Measurements from ENCODE around the gene KIFAP3. TPM values are rescaled to one million over a fixed set of nuclear protein-coding genes. Genes with fewer than 3 reads are reported as not detected.

KIFAP3 gene
- total RNA-seq, 1 experiment from 2014 or later = 14.5 TPM

- no peaks in the 10 kb centered on the region for H3K4me1 ChIP-seq (replicated peaks)
- H3K9me3 ChIP-seq (replicated peaks) = no peaks in the 10 kb centered on the region
- H3K4me3 ChIP-seq = no peak overlapping the region
- DNase-seq (ENCODE audit: low read depth in 1 of 2, low spot score in 2 of 2) = no peak
- no peaks in the 10 kb centered on the region for H3K27me3 ChIP-seq (replicated peaks)
- H3K36me3 ChIP-seq = no peaks in the 10 kb centered on the region
- no peak overlapping the region for H3K27ac ChIP-seq
These were observed 160.0 kb downstream of the KIFAP3 start for GRCh38 chr1:169914531-169914930.

DNA sequence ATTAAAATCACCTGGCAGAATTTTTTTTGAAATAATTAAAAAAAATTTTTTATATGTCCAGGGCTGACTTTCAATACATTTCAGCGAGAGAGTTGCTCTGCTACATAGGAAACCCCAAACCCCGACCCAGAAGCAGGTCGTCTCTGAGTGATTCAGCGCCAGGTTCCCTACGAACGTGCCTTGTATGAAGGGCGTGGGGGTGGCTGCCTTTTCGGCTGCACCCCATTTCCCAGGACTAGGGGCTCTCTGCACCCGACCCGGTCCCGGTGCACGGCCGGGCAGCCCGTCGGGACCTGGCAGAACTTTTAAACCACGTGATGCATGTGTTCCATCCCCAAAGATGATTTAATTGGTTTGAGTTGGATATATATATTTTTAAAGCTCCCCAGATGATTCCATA lies 165.0 kb downstream of the KIFAP3 start:
- H3K4me1 ChIP-seq (replicated peaks) = no peaks in the 10 kb centered on the region
- no peaks in the 10 kb centered on the region for H3K36me3 ChIP-seq
- no peak overlapping the region for H3K27ac ChIP-seq
- no peaks in the 10 kb centered on the region for H3K9me3 ChIP-seq (replicated peaks)
- DNase-seq (ENCODE audit: low read depth in 1 of 2, low spot score in 2 of 2) = no peak
- no peaks in the 10 kb centered on the region for H3K27me3 ChIP-seq (replicated peaks)
- H3K4me3 ChIP-seq = no peak overlapping the region

- Histone ChIP-seq H3K36me3 (no peaks in the 10 kb centered on the region), H3K27me3 (replicated peaks) (no peaks in the 10 kb centered on the region; the same call in 1 of the 2 replicates), H3K4me1 (replicated peaks) (no peaks in the 10 kb centered on the region), H3K27ac (no peak overlapping the region), H3K9me3 (replicated peaks) (no peaks in the 10 kb centered on the region), H3K4me3 (no peak overlapping the region)
- DNase-seq (ENCODE audit: low read depth in 1 of 2, low spot score in 2 of 2) = no peak
These were observed 167.6 kb downstream of the KIFAP3 start for GRCh38 chr1:169906938-169907337.

DNA sequence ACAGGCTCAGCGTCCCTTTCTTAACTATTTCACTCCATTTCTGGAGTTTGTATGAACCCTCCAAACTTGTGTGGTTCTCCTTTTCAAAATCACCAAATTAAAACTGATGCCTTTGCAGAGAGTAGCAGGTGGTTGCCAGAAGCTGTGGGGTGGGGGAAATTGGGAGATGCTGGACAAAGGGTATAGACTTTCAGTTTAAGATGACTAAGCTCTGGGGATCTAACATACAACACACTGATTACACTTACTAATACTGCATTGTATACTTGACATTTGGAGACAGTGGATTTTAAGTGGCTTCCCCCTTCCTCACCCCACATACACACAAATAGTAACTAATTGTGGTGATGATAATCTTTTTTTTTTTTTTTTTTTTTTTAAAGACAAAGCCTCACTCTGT lies 169.7 kb downstream of the KIFAP3 start:
- Histone ChIP-seq H3K36me3 (no peaks in the 10 kb centered on the region), H3K4me3 (no peak overlapping the region), H3K9me3 (replicated peaks) (no peaks in the 10 kb centered on the region), H3K27ac (no peak overlapping the region), H3K4me1 (replicated peaks) (no peaks in the 10 kb centered on the region), H3K27me3 (replicated peaks) (peaks cover 2% of the 10 kb centered on the region; the same call in 1 of the 2 replicates)
- DNase-seq (ENCODE audit: low read depth in 1 of 2, low spot score in 2 of 2) = no peak

- DNase-seq (ENCODE audit: low read depth in 1 of 2, low spot score in 2 of 2) = no peak
- H3K9me3 ChIP-seq (replicated peaks) = no peaks in the 10 kb centered on the region
- H3K27ac ChIP-seq = no peak overlapping the region
- no peaks in the 10 kb centered on the region for H3K4me1 ChIP-seq (replicated peaks)
- H3K4me3 ChIP-seq = no peak overlapping the region
- H3K36me3 ChIP-seq = no peaks in the 10 kb centered on the region
- H3K27me3 ChIP-seq (replicated peaks) = peaks cover 8% of the 10 kb centered on the region
These were observed 171.7 kb downstream of the KIFAP3 start for GRCh38 chr1:169902751-169903150.

DNA sequence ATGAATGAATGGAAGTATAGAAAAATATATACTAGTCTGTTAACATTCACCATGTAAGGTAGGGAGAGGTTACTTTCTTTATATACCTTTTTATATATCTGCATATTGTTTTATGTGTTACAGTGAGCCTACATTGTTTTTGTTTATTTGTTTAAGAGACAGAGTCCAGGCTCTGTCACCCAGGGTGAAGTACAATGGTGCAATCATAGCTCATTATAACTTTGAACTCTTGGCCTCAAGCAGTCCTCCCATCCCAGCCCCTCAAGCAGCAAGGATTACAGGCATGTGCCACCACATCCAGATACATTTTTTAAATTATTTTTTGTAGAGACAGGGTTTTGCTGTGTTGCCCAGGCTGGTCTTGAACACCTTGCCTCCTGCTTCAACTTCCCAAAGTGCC lies 173.4 kb downstream of the KIFAP3 start:
- peaks cover 8% of the 10 kb centered on the region for H3K27me3 ChIP-seq (replicated peaks)
- H3K4me3 ChIP-seq = no peak overlapping the region
- no peaks in the 10 kb centered on the region for H3K36me3 ChIP-seq
- H3K9me3 ChIP-seq (replicated peaks) = no peaks in the 10 kb centered on the region
- H3K4me1 ChIP-seq (replicated peaks) = no peaks in the 10 kb centered on the region
- DNase-seq (ENCODE audit: low read depth in 1 of 2, low spot score in 2 of 2) = no peak
- H3K27ac ChIP-seq = no peak overlapping the region

DNA sequence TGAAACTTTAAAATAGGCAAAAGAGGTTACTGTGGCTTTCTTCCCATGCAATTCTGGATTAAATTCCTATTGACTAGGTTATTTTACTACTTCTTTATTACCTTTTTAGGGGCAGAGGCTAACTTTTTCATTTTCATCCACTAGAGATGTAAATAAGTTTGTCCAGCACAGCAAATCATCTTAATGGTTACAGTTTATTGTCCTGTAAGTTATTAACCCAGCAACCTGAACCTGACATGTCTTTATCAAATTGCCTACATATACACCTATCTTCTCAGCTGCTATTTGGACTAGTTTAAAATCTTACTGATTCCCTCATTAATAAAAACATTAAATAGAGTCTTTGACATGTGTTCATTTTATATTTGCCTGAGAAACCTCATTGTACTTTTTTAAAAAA lies 173.9 kb downstream of the KIFAP3 start:
- Histone ChIP-seq H3K9me3 (replicated peaks) (no peaks in the 10 kb centered on the region), H3K4me3 (no peak overlapping the region), H3K27me3 (replicated peaks) (peaks cover 8% of the 10 kb centered on the region), H3K4me1 (replicated peaks) (no peaks in the 10 kb centered on the region), H3K27ac (no peak overlapping the region), H3K36me3 (no peaks in the 10 kb centered on the region)
- no peak for DNase-seq (ENCODE audit: low read depth in 1 of 2, low spot score in 2 of 2)

GRCh38 chr1:169899519-169900217 lies 174.8 kb downstream of the KIFAP3 start:
- Histone ChIP-seq H3K27ac (no peak overlapping the region), H3K4me1 (replicated peaks) (peaks cover under 1% of the 10 kb centered on the region; the same call in 1 of the 2 replicates), H3K9me3 (replicated peaks) (no peaks in the 10 kb centered on the region), H3K36me3 (no peaks in the 10 kb centered on the region), H3K27me3 (replicated peaks) (peaks cover 8% of the 10 kb centered on the region), H3K4me3 (no peak overlapping the region)
- no peak for DNase-seq (ENCODE audit: low read depth in 1 of 2, low spot score in 2 of 2)

DNA sequence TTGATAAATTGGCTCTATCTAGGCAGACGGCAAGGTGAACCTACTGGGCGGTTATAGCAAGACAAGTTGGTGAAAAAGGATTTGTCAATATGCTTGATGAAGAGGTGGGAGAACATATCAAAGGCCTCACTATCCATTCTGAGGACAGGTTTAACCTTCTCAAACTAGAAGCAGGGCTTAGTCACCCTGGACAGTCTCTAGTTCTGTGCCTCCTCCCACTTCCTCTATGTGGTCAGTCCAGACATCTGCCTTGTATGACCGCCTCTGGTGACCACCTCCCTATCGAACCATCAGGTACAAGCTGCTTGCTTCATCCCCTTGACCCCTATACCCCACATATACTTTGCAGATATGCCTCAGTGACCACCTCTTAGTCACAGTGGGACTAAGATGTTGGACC lies 178.5 kb downstream of the KIFAP3 start:
- no peak for DNase-seq (ENCODE audit: low read depth in 1 of 2, low spot score in 2 of 2)
- H3K9me3 ChIP-seq (replicated peaks) = no peaks in the 10 kb centered on the region

GRCh38 chr1:169894424-169895145 lies 179.9 kb downstream of the KIFAP3 start:
- H3K4me3 ChIP-seq = peak overlapping the region; percentile 96
- peaks cover 4% of the 10 kb centered on the region for H3K36me3 ChIP-seq
- peaks cover 5% of the 10 kb centered on the region; the same call in 1 of the 2 replicates for H3K27me3 ChIP-seq (replicated peaks)
- H3K4me1 ChIP-seq (replicated peaks) = peaks cover 19% of the 10 kb centered on the region
- DNase-seq (ENCODE audit: low read depth in 1 of 2, low spot score in 2 of 2) = no peak
- no peaks in the 10 kb centered on the region for H3K9me3 ChIP-seq (replicated peaks)
- H3K27ac ChIP-seq = peak overlapping the region; percentile 100

More for the DNA sequence above, 178.5 kb downstream of the KIFAP3 start:
- Histone ChIP-seq H3K27ac (no peak overlapping the region), H3K36me3 (peaks cover 4% of the 10 kb centered on the region), H3K4me3 (no peak overlapping the region), H3K4me1 (replicated peaks) (peaks cover 14% of the 10 kb centered on the region), H3K27me3 (replicated peaks) (peaks cover 8% of the 10 kb centered on the region; the same call in 1 of the 2 replicates)

DNA sequence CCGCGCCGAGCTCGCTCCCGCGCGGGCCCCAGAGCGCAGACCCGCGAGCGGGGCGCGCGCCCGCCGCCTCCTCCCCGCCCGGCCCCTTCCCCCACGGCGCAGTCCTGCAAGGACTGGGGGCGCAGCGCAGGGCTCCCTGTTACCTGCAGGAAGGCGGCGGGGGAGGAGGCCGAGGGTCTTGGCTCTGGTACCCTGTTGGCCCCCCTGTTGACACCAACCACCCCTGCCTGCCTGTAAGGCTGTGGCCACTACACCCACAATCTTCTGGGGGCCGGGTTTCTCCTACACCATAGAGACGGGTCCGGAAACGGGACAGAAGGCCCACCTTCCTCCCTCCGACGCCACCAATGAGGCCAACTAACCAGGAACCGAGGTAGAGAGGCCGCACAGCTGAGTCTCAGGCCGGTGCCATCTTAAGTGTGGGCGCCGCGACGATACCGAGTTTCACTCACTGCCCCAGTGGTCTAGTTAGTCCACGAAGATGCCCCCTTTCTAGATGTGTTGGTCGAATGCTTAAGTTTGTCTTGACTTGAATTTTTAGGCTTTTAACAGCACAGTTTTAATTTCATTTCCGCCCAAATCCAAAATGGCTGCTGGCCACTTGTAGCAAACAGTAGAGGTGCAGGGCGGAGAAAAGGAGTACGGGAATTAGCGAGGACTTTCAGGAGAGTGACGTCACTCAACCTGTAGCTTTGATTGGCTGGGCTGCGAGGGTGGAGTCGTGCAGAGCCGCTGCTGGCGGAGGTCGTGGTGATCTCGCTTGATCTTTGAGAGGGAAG lies 180.7 kb downstream of the KIFAP3 start, which contains the start of gene SCYL3:
SCYL3 (minus strand) TSS at position 252 of the 779 bp plus-strand sequence. CDS start 5,056 bp downstream, outside the sequence.
- DNase-seq (ENCODE audit: low read depth in 1 of 2, low spot score in 2 of 2) = peak; percentile 95 to 100
- Histone ChIP-seq H3K4me3 (peak within 1 kb of the TSS; percentile 96), H3K9me3 (replicated peaks) (no peaks in the 10 kb centered on the region), H3K27ac (peak within 1 kb of the TSS; percentile 100), H3K36me3 (peaks cover 4% of the 10 kb centered on the region), H3K4me1 (replicated peaks) (peaks cover 19% of the 10 kb centered on the region), H3K27me3 (replicated peaks) (peaks cover 2% of the 10 kb centered on the region; the same call in 1 of the 2 replicates)

DNA sequence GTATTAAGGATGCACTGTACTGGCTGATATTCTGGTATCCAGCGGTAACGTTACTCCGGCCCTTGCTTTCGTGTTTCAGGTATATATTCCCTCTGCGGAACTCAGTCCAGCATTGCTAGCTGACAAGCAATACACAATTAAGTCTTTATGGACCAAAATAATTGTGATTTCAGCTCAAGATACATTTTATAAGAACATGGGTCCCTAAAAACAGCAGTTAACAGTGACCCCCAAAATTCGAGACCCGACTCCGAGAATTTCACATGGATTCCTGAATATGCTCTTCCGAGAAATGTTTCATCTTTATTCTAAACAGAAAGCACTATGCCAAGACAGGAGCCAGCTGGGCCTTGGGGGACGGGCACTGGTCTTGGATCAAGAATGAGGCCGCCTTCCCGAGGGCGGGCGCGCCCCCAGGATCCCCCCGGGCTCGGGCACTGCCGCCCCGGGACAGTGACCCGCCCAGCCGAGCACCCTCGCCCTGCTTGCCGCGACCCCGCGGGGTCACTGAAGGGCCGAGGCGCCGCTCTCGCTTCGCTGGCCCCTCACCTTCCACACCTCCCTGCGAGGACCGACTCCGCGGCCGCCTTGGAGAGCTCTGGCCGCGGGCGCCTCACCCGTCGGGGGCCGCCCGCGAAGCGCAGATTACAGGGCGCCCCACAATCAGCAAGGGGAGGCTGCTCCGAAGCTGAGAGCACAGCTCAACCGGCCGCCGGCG lies 181.4 kb downstream of the KIFAP3 start:
- Histone ChIP-seq H3K36me3 (peaks cover 11% of the 10 kb centered on the region), H3K4me3 (peak overlapping the region; percentile 96), H3K9me3 (replicated peaks) (no peaks in the 10 kb centered on the region), H3K27ac (peak overlapping the region; percentile 100), H3K4me1 (replicated peaks) (peaks cover 19% of the 10 kb centered on the region), H3K27me3 (replicated peaks) (no peaks in the 10 kb centered on the region)
- DNase-seq (ENCODE audit: low read depth in 1 of 2, low spot score in 2 of 2) = peak in 1 of 2 experiments; percentile 66
